Fibroblast of skin of right biceps (primary cell): ENCODE results near the gene IFIT1B.
A peak's percentile ranks its signal among the peaks of the same experiment; 100 is the strongest.

Source experiments
- DNase-seq: peaks from one replicate; pipeline ENCODE4 v3.0.0-alpha.2; 2013

IFIT1B gene

DNA sequence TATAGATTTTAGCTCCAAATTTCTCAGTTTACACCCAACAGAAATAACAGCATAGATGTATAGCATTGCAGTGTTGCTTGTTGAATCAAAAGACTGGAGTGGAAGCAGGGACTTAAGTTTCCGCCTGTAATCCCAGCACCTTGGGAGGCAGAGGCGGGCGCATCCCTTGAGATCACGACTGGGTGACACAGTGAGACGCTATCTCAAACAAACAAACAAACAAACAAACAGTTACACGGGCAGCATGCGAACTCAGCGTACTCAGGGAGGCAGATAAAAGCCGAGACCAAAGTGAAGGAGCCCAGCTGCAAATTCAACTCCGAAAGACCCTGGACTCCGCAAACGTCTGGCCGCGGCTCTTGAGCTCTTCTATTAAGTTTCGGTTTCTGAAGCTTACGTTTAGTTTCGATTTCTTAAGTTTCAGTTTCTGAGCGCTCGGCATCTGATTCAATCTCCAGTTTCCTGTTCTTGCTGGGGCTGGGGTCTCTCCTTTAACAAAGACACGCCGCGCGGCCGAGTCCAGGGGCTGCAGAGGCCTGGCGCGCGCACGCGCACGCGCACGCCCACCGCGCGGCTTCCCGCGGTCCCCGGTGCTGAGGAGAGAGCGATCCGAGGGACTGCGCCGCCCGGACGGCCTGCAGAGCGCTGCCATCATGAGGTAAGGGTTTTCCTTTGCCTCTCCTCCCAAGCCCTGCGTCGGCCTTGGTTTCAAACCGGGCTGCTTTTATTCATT, 36.5 kb downstream of the IFIT1B start, which contains the start of gene IFIT5:
IFIT5 (plus strand) TSS at position 423 of the 733 bp plus-strand sequence; CDS start at position 654, 231 bp downstream.
- DNase-seq = peak; percentile 75

DNA sequence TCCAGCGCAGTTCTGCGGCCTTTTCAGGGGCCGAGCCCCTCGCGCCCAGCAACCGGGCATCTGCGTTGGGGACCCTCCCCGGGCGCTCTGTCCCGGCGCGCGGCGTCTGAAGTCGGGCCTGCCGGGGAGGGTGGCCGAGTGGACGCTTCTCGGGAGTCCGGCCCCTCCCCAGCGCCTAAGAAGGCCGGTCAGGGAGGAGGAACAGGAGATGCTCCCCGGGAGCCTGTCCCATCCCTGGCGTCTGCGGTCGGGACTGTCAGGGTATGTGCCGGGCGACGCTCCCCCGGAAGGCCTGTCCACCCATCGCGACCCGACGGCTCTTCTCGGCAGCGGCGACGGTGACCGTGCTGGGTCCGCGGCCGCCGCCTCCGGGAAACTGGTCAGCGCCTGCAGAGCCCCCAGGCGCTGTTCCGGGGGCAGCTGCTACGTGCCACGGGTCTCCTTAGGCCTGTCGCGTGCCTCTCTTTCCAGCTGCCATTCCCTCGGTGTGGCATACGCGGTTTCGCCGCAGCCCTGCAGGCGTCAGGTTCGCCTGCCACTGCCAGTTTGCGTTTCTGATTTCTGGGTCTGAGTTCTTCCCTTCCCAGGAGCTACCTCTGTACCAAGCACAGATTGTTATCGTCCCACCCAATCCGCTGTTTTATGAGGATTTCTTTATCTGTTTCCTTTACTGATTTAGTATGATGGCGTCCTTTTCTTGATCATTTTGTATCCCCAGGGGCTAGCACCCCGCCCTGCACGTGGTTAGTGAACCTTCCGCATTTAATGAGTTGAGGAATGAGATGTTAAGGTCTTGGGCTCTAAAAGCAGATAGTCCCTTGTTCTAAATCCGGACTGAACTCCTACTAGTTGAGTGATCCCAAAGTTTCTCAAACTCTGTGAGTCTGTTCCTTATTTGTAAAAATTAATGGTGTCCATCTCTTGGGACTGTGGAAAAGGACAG, 37.3 kb downstream of the IFIT1B start:
- peak; percentile 52 for DNase-seq

DNA sequence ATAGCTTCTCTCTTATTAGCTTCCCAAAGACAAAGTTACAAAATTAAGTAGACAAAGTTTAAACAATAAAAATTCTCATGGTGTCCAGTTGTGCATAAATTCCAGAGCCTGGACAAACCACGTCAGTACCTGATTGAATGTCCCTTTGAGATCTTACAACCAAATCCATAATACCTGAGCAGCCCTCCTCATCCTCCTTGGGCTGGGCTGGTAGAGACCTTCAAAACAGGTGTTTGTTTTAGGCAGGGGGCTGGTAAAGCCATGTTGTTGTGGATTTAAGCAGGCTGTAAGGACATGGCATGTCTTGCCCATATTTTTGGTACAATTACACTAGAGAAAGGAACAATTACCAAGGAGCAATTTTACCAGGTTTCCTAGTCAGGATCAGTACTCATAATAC, 38.6 kb downstream of the IFIT1B start:
- DNase-seq = no peak

DNA sequence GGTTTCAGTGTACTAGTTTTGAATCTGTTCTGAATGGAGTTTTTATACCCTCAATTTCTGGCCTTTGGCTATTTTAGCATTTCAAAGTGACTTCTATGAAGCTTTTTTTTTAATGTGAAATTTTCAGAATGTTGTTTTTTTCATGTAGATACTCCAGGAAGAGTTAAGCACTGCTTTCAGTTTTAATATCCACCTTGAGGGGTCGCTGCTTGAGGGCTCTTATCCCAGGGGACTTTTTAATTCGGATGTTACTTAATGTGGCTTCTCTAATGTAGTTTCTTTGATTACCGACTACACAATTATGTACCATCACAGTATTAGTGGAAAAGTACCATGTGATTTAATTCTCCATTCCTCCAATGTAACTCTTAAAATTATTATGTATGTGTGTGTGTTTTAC, 41.7 kb downstream of the IFIT1B start:
- peak; percentile 16 for DNase-seq

DNA sequence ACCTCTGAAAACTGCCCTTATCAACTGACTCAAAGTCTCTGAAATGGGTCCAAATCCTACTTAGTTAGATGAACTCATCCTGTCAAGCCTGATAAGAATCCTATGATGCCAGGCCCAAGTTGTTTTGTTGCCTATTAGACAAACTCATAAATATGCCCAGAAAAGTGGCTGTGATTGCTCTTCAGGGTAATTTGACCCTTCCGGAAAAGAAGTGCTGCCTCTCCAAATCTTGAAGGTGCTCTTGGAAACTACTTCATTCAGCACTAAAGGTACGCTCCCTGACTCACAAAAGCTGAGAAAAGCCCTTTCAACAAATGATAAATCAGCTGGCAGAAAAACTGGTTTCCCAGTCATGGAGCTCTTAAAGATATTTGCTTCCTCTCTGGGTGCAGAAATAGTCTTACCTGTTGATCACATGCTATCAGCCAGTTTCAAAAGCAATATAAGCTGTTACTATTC, 43.2 kb downstream of the IFIT1B start:
- DNase-seq = no peak

DNA sequence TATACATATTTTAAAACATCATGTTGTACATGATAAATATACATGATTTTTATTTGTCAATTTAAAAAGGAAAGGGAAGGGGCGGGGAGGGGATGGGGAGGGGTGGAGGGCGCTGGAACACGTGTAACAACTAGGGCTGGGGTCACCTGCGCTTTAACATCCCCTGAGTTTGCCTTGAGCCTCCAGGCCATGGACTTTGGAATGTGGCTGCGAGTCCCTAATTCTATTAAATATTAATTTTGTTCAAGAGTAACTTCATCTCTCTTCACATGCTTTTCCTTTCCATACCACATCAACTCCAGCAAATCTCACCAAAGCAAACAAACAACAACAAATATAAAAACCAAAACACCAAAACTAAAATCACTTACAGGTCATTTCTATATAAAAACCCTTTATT, 47.1 kb downstream of the IFIT1B start:
- DNase-seq = no peak

DNA sequence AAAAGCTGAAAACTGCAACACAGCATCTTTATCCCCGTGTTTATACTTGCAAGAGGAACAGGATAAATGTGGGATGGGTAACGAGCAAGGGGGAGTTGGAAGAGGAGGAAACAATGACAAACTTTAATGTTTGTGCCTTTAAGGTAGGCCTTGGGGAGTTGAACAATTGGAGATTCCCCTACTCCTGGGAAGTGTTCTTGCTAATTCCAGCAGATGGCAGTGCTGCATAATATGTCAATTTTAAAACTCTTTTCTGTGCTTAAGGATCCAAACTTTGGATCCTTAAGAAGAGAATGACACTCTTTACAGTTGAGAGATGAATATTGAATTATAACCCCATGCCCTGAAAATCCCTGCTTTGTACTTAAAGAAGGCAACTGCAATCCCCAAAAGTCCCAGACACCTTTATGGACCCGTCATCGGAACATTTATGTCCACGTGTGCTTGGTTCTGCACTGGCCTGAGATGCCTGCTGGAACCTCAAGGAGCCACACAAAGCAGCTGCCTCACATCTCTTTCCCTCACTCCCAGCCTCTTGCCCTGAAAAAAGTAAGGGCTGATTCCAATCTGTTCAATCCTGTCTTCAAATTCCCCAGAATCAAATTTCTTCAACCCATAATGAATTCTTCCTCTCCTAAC, 48.5 kb downstream of the IFIT1B start:
- peak; percentile 65 for DNase-seq

DNA sequence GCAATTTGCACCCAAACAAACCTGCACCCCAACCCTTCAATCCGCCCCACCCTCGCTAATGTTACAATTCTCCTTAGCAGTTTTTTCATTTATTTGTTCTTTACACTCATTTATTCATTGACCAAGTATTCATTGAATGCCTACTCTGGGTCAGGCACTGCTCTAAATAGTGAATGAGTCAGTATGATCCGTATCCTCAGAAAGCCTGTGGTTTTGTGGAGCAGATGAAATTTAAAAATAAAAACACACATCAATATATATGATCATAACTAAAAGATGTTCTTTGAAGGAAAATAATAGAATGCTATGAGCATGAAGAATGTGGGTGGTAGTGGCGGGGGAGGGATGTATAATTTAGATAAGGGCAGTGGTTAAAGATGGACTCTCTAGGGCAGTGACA, 49.8 kb downstream of the IFIT1B start:
- peak; percentile 89 for DNase-seq

DNA sequence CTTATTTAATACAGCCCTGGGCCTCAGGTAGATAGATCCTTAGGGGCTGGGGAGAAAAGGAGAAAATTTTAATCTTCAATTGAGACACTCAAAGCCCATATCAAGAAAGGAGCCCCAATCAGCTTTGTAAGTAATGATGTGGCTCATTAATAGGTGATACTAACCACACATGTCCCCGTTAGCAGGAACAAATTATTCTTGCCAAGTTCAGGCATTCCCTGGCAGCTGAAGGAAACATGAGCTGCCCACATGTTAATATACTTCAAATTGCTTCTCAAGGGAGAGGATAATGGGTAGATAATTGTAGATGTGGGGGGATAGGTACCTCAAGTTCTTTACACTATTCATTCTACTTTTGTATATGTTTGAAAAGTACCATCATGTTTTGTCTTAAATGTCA, 51.0 kb downstream of the IFIT1B start:
- DNase-seq = no peak

DNA sequence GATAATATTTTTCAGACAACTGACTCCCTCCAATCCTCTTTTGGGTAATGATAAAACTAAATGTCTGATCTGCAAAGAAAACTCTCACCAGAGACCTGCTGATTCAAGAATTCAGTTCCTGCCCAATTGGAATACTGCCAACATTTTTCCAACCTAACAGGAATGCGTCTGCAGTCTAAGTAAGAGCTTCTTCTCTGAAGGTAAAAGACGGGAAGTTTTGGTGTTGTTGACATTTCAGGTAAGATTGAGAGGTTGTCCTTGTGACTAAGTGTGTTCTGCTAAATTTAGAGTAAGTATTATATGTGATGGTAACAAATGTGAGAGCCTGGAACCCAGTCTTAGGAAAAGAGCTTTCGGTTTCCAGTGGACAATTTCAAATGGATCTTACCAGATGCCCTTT, 54.1 kb downstream of the IFIT1B start:
- DNase-seq = peak; percentile 78
